Epithelial cell of proximal tubule (primary cell): ENCODE data around the gene PSMG4. TPM values are rescaled to one million over a fixed set of nuclear protein-coding genes. Genes with fewer than 3 reads are reported as not detected.

Experiments used
- DNase-seq: peaks from one replicate; pipeline ENCODE4 v3.0.0-alpha.2; 2011; ENCODE audit warnings: low read depth
- H3K4me3 ChIP-seq: 2 replicates; pipeline ENCODE4 v1.5.1; 2011; ENCODE audit warnings: low read depth, mild to moderate bottlenecking, low read length
- total RNA-seq: library from RNA; depleted of rRNA; stranded (reverse); fragments of >200 nt; gene quantifications from 2 replicates; pipeline ENCODE4 v1.2.3, GENCODE V29; 2015
- TF ChIP-seq, protein P1 (sequence below): conservative IDR thresholded peaks from 2 replicates; pipeline ENCODE4 v1.5.1; 2012; ENCODE audit warnings: low read depth, mild to moderate bottlenecking, low read length

Gene PSMG4
- total RNA-seq, 1 donor from 2014 or later, result 24.6 TPM

DNA sequence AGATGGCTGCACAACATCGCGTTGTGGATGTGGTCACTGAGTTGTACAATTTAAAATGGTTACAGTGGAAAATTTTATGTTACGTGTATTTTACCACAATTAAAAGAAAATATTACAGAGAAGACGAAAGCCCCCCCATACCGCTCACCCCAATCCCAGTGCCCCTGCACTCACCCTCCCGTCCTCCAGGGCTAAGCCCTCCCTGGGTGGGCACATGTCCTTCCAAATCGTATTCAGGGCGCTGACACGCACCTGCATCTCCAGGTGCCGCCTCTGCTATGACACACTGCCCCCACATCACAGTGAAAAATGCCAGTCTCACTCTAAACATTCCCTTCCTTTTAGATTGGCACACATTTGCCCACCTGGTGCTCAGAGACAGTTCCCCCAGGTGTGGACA, 49.4 kb downstream of the PSMG4 start:
- no peak overlapping the region for H3K4me3 ChIP-seq
- no peak for DNase-seq
- TF ChIP-seq, protein P1, sequence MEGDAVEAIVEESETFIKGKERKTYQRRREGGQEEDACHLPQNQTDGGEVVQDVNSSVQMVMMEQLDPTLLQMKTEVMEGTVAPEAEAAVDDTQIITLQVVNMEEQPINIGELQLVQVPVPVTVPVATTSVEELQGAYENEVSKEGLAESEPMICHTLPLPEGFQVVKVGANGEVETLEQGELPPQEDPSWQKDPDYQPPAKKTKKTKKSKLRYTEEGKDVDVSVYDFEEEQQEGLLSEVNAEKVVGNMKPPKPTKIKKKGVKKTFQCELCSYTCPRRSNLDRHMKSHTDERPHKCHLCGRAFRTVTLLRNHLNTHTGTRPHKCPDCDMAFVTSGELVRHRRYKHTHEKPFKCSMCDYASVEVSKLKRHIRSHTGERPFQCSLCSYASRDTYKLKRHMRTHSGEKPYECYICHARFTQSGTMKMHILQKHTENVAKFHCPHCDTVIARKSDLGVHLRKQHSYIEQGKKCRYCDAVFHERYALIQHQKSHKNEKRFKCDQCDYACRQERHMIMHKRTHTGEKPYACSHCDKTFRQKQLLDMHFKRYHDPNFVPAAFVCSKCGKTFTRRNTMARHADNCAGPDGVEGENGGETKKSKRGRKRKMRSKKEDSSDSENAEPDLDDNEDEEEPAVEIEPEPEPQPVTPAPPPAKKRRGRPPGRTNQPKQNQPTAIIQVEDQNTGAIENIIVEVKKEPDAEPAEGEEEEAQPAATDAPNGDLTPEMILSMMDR, result no peak

DNA sequence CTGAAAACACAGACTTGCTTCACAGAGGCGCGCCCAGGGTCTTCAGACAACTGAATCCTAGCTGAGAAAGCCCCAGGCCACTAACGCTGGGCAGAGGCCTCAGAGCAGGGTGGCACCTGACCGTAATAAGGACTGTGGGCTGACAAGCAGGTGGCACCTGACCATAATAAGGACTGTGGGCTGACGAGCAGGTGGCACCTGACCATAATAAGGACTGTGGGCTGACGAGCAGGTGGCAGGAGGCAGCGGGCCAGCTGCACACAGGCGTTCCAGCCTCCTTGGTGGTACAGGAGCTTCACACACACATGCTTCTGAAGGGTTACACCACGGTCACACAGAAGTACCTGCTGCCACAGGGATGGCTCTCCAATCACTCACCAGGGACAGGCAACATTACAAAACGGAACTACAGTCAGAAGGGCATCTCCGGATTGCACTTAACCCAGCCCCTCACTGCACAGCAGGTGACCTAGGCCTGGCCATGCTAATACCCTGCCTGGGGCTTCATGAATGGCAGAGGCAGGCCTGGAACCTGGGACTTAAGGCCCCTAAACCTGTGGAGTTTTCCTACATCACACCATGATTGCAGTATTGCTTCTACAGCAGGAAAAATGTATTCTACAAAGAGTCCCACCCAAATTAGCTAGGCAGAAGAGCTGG, 50.8 kb downstream of the PSMG4 start:
- no peak for DNase-seq
- no peak overlapping the region for H3K4me3 ChIP-seq
- TF ChIP-seq, protein P1, result no peak

DNA sequence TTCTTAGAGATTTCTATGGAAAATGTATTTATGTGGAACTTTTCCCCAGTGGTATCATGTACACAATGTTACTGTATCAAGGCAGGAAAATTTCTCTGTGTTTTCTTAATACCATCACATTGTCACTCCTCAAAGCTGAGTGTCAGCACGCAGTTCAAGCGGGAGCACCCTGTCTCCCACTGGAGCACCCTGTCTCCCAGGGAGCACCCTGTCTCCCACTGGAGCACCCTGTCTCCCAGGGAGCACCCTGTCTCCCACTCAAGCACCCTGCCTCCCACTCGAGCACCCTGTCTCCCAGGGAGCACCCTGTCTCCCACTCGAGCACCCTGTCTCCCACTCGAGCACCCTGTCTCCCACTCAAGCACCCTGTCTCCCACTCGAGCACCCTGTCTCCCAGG, 51.3 kb downstream of the PSMG4 start:
- TF ChIP-seq, protein P1, result no peak
- H3K4me3 ChIP-seq, result no peak overlapping the region
- no peak for DNase-seq

DNA sequence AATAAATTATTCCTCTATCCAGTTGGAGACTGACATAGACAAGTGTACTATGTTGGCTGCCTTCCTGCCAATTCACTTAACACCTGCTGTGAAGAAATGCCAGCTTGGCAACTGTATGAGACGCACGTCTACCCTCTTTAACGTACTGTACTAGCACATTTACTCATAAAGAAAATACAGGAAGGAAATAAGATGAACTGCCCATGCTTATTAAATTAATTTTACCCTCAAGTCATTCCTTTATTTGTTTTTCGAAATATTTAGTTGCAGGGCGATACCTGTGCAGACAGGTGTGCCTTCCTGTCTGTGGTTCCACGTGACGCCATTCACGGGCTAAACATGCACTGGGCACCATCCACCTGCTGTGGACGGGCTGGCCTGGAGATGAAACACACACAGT, 52.0 kb downstream of the PSMG4 start:
- TF ChIP-seq, protein P1, result no peak
- no peak for DNase-seq

DNA sequence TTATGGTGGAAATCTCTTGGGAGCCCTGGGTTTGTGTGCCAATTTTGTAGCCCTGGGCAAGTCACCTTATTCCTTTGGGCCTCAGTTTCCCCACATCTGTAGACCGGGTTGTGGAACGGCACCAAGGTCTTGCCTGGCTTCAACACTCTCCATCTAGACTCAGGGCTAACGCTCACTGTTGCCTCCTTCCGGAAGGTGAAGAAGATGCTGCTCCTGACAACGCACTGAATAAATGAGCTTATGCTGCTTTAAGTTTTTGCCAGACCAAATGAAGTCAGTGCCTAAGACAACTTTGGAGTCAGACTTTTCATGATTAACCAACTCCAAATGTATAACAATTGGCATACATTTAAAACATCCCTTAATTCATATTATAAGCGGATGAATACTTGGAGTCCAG, 53.1 kb downstream of the PSMG4 start:
- H3K4me3 ChIP-seq, result no peak overlapping the region
- DNase-seq, result no peak
- TF ChIP-seq, protein P1, result no peak

More for the DNA sequence above, 52.0 kb downstream of the PSMG4 start:
- H3K4me3 ChIP-seq, result no peak overlapping the region

DNA sequence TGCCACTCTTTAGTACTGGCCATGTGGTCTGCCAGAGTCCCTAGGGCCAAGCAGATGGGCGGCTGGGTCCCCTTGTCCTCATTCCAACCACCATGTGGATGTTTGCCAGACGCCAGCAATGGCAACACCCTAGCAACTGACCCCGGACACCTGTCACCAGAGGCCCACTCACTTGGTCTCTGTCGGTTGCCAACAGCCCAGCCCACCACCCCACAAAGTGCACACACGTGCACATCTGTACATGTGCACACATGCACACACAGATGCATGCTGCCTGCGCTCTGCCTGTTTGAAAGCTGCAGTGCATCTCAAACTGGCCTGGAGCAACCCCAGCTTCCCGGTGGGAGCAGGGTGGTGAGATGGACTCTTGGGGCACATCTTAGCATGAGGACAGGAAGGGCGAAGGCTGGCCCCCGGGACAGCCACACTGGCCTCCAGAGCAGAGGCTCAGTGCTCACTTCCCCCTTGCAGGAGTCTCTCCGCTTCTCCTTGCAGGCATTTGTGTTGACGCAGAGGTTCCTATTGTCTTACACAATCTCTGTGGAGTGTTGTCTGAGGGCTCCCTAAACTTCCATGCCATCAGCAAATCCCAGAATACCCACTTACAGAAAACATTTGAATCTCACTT, 54.0 kb downstream of the PSMG4 start:
- TF ChIP-seq, protein P1, result no peak
- no peak overlapping the region for H3K4me3 ChIP-seq
- no peak for DNase-seq

DNA sequence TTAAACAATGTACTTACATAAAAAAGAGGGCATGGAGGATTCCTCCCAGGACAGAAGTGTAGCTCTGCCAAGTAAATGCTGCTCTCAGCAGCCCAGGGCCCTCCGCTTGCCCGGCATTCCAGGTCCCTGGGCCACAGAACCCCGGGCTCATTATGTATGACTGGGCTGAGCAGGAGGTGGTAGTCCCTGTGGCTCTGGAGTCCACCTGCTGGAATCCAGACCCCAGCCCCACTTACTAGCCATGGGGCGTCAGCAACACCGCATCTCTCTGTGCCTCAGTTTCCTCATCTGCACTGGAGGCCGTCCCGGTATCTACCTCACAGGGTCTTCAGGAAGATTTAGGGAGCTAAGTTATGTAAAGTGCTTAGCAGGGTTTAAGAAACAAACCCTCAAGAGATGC, 55.4 kb downstream of the PSMG4 start:
- DNase-seq, result no peak
- TF ChIP-seq, protein P1, result no peak
- no peak overlapping the region for H3K4me3 ChIP-seq
